HEK293 (cell line): ENCODE measurements around the gene DCAF4.
"Not testable (repeated sequence)": the region's sequence is repeated elsewhere in the genome, so short reads cannot be mapped to it uniquely, and the experiment has no call there.

Experiments used
- ATF2 ChIP-seq: fragments of 450-650 bp; formaldehyde crosslinking; IDR thresholded peaks from 2 replicates; pipeline ENCODE4 v1.5.1; 2016; ENCODE audit warnings: missing biosample characterization, missing genetic modification characterization, low read depth
- CTCF ChIP-seq: fragments of 450-650 bp; formaldehyde crosslinking; IDR thresholded peaks from 2 replicates; pipeline ENCODE4 v1.5.1; 2016; ENCODE audit warnings: missing biosample characterization, missing genetic modification characterization
- GLI4 ChIP-seq: fragments of 450-650 bp; formaldehyde crosslinking; IDR thresholded peaks from 2 replicates; pipeline ENCODE4 v1.5.1; 2016; ENCODE audit warnings: missing biosample characterization, missing genetic modification characterization
- HOXA7 ChIP-seq: sonication (generic); formaldehyde crosslinking; IDR thresholded peaks from 2 replicates; pipeline ENCODE4 v1.8.1; 2022; ENCODE audit warnings: missing genetic modification reagents, borderline replicate concordance
- KLF9 ChIP-seq: fragments of 450-650 bp; formaldehyde crosslinking; IDR thresholded peaks from 2 replicates; pipeline ENCODE4 v1.5.1; 2016; ENCODE audit warnings: missing biosample characterization, missing genetic modification characterization, low read depth
- OVOL3 ChIP-seq: fragments of 450-650 bp; formaldehyde crosslinking; IDR thresholded peaks from 2 replicates; pipeline ENCODE4 v1.5.1; 2016; ENCODE audit warnings: missing biosample characterization, missing genetic modification characterization
- REST ChIP-seq: fragments of 450-650 bp; formaldehyde crosslinking; IDR thresholded peaks from 2 replicates; pipeline ENCODE4 v1.5.1; 2016; ENCODE audit warnings: missing biosample characterization, missing genetic modification characterization
- ZBTB44 ChIP-seq: fragments of 450-650 bp; IDR thresholded peaks from 2 replicates; pipeline ENCODE4 v1.5.1; 2018; ENCODE audit warnings: missing biosample characterization, mild to moderate bottlenecking, missing genetic modification characterization
- ZNF138 ChIP-seq: fragments of 450-650 bp; formaldehyde crosslinking; IDR thresholded peaks from 2 replicates; pipeline ENCODE4 v1.5.1; 2016; ENCODE audit warnings: missing biosample characterization, missing genetic modification characterization, borderline replicate concordance
- ZNF335 ChIP-seq: fragments of 450-650 bp; formaldehyde crosslinking; conservative IDR thresholded peaks from 2 replicates; pipeline ENCODE4 v1.5.1; 2016; ENCODE audit warnings: missing biosample characterization, missing genetic modification characterization
- ZNF549 ChIP-seq: fragments of 450-650 bp; IDR thresholded peaks from 2 replicates; pipeline ENCODE4 v1.5.1; 2018; ENCODE audit warnings: missing biosample characterization, missing genetic modification characterization, mild to moderate bottlenecking, inconsistent platforms, moderate library complexity
- ZSCAN16 ChIP-seq: fragments of 450-650 bp; formaldehyde crosslinking; IDR thresholded peaks from 2 replicates; pipeline ENCODE4 v1.5.1; 2016; ENCODE audit warnings: missing biosample characterization, missing genetic modification characterization

- not testable (repeated sequence) for TF ChIP-seq CTCF (tag by site-specific recombination); ATF2; ZNF335; KLF9 (tag by site-specific recombination); ZNF138; OVOL3; HOXA7; REST; ZSCAN16 (tag by site-specific recombination); ZBTB44 (tag by site-specific recombination); GLI4 (tag by site-specific recombination); ZNF549 (tag by site-specific recombination)
Measured at GRCh38 chr14:72961016-72961415, 34.8 kb downstream of the DCAF4 start.
